AG10803 (cell line): ENCODE results near the gene IFNE.

Source experiments
- DNase-seq: peaks from one replicate; pipeline ENCODE4 v3.0.0; 2010; ENCODE audit warnings: low read depth
- H3K4me3 ChIP-seq: 2 replicates; pipeline ENCODE4 v1.5.1; 2011; ENCODE audit warnings: mild to moderate bottlenecking, low read length, control low read depth
- TF ChIP-seq, protein P1 (sequence below): conservative IDR thresholded peaks from 2 replicates; pipeline ENCODE4 v1.5.1; 2011; ENCODE audit warnings: mild to moderate bottlenecking, low read length, control low read depth, inconsistent platforms

Gene IFNE, protein sequence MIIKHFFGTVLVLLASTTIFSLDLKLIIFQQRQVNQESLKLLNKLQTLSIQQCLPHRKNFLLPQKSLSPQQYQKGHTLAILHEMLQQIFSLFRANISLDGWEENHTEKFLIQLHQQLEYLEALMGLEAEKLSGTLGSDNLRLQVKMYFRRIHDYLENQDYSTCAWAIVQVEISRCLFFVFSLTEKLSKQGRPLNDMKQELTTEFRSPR

DNA sequence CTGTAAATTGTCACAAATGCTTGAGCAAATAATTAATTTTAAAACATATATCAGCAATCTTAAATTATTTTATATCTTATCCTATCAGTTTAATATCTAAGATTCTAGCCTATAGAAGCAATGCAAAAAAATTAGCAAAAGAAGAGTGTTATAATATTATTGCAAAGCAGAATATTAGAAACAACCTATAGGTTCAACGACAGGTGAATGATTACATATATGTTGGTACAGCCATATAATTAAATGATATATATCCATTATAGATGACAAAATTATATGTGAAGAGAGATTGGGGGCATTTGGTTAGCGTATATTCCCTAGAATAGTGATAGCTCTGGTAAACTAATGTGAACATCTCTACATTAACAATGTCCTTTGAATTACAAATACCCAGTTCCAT, at the start of gene IFNE:
IFNE (minus strand) TSS at position 101 of the 400 bp plus-strand sequence. CDS start 619 bp downstream, outside the sequence.
- no peak within 1 kb of the TSS for H3K4me3 ChIP-seq
- DNase-seq: no peak
- TF ChIP-seq, protein P1, sequence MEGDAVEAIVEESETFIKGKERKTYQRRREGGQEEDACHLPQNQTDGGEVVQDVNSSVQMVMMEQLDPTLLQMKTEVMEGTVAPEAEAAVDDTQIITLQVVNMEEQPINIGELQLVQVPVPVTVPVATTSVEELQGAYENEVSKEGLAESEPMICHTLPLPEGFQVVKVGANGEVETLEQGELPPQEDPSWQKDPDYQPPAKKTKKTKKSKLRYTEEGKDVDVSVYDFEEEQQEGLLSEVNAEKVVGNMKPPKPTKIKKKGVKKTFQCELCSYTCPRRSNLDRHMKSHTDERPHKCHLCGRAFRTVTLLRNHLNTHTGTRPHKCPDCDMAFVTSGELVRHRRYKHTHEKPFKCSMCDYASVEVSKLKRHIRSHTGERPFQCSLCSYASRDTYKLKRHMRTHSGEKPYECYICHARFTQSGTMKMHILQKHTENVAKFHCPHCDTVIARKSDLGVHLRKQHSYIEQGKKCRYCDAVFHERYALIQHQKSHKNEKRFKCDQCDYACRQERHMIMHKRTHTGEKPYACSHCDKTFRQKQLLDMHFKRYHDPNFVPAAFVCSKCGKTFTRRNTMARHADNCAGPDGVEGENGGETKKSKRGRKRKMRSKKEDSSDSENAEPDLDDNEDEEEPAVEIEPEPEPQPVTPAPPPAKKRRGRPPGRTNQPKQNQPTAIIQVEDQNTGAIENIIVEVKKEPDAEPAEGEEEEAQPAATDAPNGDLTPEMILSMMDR: no peak

DNA sequence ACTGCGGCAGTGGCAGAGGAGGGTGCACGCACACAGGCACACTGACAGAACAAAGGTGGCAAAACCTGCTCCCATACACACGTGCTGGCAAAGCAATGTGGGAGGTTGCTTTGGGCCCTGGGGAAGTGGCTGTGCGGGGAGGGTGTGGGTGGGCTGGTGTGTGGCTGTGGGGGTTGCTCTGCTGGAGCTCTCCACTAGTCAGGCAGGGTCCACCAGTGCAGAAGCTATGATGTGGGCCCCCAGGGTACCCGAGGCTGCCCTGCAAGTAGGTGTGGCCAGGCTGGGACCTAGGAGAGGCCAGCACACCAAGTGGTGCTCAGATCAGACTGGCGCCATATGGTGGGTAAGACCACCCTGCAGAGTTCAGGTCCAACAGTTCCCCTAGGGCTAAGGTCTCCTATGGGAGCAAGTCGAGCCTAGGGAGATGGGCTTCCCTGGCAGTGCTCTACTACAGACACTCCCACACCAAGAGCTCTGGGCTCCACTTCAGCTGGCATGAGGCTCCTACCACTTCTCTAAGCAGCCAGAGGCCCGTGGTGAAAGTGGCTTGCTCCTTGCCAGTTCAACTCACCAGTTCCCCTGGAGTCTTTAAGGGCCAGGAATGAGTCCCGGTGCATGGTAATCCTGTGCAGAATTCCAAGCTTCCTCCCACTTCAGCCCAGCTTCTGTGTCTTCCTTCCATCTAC, 46.2 kb upstream of the IFNE start:
- DNase-seq: no peak
- TF ChIP-seq, protein P1: no peak
- H3K4me3 ChIP-seq: no peak overlapping the region

DNA sequence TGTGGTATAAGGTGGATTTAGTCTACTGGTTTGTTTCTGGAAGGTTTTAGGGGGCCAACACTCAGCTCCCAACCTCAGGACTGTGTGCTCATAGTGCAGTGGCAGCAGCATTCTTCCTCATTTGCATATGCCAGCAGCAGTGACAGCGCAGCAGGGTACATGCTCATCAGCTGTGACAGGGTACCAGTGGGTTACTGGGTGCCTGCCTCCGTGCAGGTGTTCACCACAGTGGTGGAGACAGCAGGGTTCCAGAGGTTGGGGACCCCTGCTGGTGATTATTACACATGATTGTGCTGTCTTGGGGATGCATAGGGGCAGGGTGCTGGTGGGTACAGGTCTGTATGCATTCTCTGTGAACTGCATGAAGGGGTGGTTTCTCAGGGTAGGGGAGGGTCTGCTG, 45.5 kb upstream of the IFNE start:
- TF ChIP-seq, protein P1: no peak
- no peak for DNase-seq

DNA sequence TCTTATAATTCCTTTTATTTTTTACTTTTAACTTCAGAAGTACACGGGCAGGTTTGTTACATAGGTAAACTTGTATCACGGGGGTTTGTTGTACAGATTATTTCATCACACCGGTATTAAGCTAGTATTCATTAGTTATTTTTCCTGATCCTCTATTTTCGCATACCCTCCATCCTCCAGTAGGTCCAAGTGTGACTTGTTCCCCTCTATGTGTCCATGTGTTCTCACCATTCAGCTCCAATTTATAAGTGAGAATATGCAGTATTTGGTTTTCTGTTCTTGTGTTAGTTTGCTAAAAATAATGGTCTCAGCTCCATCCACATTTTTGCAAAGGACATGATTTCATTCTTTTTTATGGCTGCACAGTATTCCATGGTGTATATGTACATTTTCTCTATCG, 43.1 kb upstream of the IFNE start:
- TF ChIP-seq, protein P1: no peak
- no peak overlapping the region for H3K4me3 ChIP-seq
- DNase-seq: no peak

More for the DNA sequence above, 45.5 kb upstream of the IFNE start:
- no peak overlapping the region for H3K4me3 ChIP-seq

DNA sequence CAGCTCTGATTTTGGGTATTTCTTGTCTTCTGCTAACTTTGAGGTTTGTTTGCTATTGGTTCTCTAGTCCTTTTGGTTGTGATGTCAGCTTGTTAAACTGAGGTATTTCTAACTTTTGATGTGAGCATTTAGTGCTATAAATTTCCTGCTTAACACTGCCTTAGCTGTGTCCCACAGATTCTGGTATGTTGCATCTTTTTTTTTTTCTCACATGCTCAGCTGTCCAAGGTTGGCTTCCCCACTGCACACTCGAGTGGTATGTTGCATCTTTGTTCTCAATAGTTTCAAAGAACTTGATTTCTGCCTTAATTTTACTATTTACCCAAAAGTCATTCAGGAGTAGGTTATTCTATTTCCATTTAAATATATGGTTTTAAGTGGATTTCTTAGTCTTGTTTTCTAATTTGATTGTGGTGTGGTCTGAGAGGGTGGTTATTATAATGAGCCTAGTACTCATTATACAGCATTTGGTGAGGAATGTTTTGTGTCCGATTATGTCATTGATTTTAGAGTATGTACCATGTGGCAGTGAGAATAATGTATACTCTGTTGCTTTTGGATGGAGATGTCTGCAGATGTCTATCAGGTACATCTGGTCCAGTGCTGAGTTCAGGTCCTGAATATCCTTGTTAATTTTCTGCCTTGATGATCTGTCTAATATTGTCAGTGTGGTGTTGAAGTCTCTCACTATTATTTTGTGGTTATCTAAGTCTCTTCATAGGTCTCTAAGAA, 42.2 kb upstream of the IFNE start:
- no peak for DNase-seq
- no peak overlapping the region for H3K4me3 ChIP-seq
- TF ChIP-seq, protein P1: no peak

DNA sequence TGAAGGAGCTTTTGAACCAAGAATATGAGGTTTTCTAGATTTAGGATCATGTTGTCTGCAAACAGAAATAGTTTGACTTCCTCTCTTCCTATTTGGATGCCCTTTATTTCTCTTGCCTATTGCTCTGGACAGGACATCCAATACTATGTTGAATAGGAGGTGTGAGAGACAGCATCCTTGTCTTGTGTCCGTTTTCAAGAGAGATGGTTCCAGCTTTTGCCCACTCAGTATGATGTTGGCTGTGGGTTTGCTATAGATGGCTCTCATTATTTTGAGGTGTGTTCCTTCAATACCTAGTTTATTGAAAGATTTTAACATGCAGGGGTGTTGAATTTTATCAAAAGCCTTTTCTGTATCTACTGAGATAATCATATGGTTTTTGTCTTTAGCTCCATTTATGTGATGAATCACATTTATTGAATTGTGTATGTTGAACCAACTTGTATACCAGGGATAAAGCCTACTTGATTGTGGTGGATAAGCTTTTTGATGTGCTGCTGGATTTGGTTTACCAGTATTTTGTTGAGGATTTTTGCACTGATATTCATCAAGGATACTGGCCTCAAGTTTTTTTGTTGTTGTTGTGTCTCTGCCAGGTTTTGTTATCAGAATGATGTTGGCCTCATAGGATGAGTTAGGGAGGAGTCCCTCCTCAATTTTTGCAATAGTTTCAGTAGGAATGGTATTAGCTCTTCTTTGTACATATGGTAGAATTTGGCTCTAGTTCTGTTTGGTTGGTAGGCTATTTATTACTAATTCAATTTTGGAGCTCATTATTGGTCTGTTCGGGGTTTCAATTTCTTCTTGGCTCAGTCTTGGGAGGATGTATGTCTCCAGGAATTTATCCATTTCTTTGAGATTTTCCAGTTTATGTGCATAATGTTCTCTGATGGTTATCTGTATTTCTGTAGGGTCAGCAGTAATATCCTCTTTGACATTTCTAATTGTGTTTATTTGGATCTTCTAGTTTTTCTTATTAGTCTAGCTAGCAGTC, 41.2 kb upstream of the IFNE start:
- TF ChIP-seq, protein P1: no peak
- no peak for DNase-seq
- H3K4me3 ChIP-seq: no peak overlapping the region
